ENCODE data around the gene BMP6.

Gene BMP6

DNA sequence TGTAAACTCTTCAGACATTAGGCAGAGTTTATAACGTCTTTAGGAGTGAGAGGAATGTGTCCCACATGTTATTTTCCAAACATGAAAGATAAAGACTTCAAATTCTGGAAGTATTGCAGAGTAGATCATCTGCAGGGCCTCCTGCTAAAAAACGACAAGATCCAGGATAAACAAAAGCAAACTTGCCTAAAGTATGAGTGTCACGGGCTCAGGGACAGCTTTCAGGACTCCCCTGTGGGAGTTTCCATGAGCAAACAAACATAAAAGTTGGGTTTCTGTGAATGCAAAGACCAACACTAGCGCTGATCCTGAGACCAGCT is 107.8 kb downstream of the BMP6 start:
- no peak for DNase-seq

DNA sequence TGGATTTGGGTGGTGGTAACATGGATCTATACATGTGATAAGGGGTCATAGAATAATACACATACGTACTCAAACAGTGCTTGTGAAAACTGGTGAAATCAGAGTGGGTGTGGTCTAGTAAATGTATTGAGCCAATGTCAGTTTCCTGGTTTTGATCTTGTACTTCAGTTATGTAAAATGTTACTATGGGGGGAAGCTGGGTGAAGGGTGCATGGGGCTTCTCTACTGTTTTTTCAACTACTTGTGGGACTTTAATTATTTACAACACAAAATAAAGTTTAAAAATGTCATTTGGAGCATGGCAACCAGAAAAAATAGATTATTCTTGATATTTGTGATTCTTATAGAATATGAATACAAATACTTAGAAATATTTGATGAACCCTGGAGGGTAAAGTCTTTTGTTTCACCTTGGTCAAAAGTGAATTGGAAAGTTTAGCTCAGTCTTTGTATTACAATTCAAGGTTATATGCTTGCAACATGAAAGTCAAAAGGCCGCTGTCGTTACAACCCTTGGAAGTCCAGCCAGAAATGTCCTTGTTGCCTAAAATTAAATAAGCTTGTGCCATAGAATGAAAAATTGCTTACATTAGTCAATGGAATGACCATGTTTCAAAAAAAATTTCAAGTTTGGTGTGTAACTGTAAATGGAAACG is 110.6 kb downstream of the BMP6 start:
- DNase-seq, result no peak

- DNase-seq, result no peak
These were observed 116.0 kb downstream of the BMP6 start for GRCh38 chr6:7841781-7842468.

- DNase-seq, result no peak
These were observed 121.3 kb downstream of the BMP6 start for GRCh38 chr6:7846966-7847818.

DNA sequence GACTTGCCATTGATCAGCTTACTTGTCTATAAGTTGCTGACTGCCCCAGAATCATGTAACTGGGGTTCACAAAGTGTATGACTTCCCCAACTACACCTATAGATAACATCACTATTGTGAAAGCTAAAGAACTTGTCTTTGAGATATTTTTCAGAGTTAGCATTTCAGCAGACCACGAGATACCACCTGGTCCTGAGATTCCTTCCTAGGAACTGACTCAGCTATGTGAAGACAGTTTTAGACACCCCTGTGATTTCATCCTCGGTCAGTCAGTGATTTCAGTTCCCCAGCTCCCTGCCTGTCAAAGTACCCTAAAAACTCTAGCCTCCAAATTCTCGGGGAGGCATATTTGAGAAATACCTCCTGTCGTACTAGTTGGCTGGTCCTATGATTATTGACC is 122.3 kb downstream of the BMP6 start:
- DNase-seq, result no peak

GRCh38 chr6:7851780-7852179 is 125.9 kb downstream of the BMP6 start:
- no peak for DNase-seq

- no peak for DNase-seq
These were observed 133.7 kb downstream of the BMP6 start for GRCh38 chr6:7859591-7859990.

- no peak for DNase-seq
These were observed 139.9 kb downstream of the BMP6 start for GRCh38 chr6:7865781-7866180.

DNA sequence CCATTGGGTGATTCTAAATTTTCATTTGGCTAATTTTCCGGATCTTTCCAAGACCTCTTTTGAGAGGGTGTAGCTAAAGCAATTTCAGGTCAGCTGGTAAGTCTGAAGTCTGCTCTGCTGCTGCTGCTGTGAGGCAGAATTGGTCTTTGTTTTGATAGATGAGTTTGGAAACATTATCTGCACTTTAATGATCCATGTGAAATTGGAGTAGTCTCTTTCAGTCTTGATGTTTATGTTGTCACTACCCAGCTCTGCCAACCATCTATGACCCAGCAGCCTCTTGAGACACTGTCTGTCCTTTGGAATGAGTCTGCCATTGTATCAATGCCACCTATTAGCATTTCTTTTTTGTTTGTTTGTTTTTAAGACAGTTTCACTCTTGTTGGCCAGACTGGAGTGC is 140.6 kb downstream of the BMP6 start:
- no peak for DNase-seq

DNA sequence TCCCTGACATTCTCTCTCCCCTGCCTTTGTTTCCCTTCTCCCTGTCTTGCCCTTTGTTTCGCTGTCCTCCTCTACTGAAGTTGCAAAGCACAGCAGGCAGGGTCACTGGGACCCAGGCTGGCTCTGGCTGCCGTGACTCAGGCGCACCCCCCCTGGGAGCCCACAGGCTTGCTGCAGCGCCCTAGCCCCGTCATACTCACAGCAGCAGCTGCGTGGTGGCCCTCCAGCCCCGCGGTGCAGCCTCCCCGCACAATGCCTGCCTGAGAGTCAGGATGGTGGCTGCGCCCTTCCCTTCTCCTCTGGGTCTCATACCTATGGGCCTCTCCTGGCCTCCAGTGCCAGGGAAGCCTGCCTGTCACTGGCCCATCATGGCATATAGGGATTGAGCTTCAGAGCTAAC is 143.0 kb downstream of the BMP6 start:
- DNase-seq, result no peak

DNA sequence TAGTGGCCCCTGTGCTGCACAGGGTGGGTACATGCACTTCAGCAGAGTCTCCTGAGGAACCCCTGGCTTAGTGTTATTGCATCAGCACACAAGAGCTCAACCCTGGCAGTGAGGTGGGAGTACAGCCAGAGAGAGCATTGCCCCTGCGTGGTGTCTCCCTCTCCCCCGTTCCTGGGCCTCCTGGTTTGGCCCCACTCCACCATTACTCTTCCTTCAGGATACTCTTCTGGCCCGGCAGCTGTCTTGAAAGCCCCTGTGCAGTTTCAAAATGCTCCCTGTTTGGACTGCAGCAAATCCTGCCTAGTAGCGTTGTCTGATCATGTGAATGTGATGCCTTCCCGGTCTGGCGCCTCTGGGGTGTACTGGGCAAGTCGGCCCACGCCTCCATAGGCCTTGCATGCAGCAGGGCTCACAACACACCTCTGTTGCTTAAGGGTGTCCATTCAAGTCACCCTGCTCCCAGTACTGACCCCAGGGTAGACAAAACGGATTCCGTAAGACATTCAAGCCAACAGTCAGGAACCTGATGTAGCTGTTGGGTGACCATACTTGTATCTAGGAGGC is 152.6 kb downstream of the BMP6 start:
- no peak for DNase-seq

DNA sequence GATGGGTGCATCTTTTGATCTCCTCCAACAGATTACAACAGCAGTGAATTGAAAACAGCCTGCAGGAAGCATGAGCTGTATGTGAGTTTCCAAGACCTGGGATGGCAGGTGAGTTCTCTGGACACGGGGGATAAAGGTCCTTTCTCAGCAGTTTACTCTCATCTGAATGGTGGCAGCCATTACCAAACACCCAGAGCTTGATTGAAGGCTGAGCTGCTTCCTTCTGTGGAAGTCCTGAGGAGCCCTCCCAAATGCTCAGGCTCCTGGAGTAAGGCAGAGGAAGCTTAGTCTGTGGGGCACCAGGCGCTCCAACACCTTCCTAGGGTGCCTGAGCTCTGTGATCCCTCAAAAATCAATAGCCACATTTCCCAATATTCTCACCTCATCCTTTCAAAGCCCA is 153.1 kb downstream of the BMP6 start:
- no peak for DNase-seq

DNA sequence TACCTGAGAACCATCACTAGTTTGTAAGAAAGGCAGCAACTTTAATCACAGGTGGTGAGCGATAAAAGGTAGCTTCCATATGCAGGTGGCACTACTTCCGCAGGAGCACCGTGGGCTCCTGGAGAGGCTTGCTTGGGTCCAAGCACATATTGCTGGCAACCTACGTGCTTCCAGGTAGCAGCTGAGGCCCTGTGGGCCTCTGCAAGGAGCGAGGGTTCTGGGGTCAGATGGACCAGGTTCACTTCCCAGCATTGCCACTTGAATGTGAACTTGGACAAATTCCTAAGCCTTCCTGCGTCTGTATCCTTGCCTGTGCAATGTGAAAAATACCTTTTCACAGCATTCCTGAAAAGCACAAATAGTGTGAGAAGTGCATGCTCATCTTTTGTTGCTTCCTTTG is 153.7 kb downstream of the BMP6 start:
- DNase-seq, result no peak

DNA sequence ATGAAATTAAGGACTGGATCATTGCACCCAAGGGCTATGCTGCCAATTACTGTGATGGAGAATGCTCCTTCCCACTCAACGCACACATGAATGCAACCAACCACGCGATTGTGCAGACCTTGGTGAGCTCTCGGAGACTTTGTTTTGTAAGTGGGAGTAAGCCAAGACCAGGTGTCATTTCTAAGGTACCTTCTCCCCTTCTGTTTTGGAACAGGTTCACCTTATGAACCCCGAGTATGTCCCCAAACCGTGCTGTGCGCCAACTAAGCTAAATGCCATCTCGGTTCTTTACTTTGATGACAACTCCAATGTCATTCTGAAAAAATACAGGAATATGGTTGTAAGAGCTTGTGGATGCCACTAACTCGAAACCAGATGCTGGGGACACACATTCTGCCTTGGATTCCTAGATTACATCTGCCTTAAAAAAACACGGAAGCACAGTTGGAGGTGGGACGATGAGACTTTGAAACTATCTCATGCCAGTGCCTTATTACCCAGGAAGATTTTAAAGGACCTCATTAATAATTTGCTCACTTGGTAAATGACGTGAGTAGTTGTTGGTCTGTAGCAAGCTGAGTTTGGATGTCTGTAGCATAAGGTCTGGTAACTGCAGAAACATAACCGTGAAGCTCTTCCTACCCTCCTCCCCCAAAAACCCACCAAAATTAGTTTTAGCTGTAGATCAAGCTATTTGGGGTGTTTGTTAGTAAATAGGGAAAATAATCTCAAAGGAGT is 154.2 kb downstream of the BMP6 start:
- DNase-seq, result no peak

DNA sequence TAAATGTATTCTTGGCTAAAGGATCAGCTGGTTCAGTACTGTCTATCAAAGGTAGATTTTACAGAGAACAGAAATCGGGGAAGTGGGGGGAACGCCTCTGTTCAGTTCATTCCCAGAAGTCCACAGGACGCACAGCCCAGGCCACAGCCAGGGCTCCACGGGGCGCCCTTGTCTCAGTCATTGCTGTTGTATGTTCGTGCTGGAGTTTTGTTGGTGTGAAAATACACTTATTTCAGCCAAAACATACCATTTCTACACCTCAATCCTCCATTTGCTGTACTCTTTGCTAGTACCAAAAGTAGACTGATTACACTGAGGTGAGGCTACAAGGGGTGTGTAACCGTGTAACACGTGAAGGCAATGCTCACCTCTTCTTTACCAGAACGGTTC is 154.8 kb downstream of the BMP6 start:
- DNase-seq, result no peak

GRCh38 chr6:7881765-7882500 is 156.0 kb downstream of the BMP6 start:
- no peak for DNase-seq

GRCh38 chr6:7882505-7883257 is 156.8 kb downstream of the BMP6 start:
- DNase-seq, result no peak

GRCh38 chr6:7883381-7883780 is 157.5 kb downstream of the BMP6 start:
- no peak for DNase-seq

- DNase-seq, result no peak
These were observed 160.2 kb downstream of the BMP6 start for GRCh38 chr6:7886132-7886531.

- no peak for DNase-seq
These were observed 161.5 kb downstream of the BMP6 start for GRCh38 chr6:7887278-7887991.

Measured in activated CD4-positive, alpha-beta T cell treated with anti-CD3 and anti-CD28 coated beads for 1 hour (primary cell).